ENCODE results near the gene STK17B. TPM values are rescaled to one million over a fixed set of nuclear protein-coding genes. Genes with fewer than 3 reads are reported as not detected.
A peak's percentile ranks its signal among the peaks of the same experiment; 100 is the strongest.

Gene STK17B
- total and polyA plus RNA-seq, 9 of the 15 experiments (the other 6 are each of a cell fraction or from before 2014, with no cell fraction given), result 2.3 to 17.7 (median 8.5) TPM

DNA sequence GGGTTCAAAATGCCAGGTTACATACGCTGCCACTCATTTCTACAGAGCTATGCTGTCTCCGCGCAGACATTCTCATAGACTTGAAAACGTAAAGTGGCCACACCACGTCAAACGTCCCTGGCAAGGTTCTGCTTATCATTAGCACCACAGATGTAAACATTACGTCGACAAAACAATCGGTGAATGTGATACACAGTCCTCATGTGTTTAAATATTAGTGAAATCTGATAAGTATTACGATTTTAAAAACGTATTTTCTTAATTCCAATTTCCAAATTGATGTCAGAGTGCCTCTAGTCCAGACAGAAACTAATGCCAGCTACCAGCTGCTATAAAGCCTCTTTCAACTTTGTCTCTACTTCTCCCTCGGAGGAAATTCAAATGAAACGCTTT is 1.2 kb downstream of the STK17B start (continued):
- TF ChIP-seq, protein P1, sequence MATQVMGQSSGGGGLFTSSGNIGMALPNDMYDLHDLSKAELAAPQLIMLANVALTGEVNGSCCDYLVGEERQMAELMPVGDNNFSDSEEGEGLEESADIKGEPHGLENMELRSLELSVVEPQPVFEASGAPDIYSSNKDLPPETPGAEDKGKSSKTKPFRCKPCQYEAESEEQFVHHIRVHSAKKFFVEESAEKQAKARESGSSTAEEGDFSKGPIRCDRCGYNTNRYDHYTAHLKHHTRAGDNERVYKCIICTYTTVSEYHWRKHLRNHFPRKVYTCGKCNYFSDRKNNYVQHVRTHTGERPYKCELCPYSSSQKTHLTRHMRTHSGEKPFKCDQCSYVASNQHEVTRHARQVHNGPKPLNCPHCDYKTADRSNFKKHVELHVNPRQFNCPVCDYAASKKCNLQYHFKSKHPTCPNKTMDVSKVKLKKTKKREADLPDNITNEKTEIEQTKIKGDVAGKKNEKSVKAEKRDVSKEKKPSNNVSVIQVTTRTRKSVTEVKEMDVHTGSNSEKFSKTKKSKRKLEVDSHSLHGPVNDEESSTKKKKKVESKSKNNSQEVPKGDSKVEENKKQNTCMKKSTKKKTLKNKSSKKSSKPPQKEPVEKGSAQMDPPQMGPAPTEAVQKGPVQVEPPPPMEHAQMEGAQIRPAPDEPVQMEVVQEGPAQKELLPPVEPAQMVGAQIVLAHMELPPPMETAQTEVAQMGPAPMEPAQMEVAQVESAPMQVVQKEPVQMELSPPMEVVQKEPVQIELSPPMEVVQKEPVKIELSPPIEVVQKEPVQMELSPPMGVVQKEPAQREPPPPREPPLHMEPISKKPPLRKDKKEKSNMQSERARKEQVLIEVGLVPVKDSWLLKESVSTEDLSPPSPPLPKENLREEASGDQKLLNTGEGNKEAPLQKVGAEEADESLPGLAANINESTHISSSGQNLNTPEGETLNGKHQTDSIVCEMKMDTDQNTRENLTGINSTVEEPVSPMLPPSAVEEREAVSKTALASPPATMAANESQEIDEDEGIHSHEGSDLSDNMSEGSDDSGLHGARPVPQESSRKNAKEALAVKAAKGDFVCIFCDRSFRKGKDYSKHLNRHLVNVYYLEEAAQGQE (IDR thresholded peaks at IDR 0.05; ENCODE audit: borderline replicate concordance), result no peak
- TF ChIP-seq, protein P1 (CRISPR knock-in tag; IDR thresholded peaks at IDR 0.05; ENCODE audit: low read depth), result no peak
- TF ChIP-seq ZNF239 (CRISPR knock-in tag; IDR thresholded peaks at IDR 0.05), result peak; percentile 82
- no peak for TF ChIP-seq KDM5B (IDR thresholded peaks at IDR 0.05; ENCODE audit: insufficient replicate concordance, low read depth, low read length)
- TF ChIP-seq, protein P2, sequence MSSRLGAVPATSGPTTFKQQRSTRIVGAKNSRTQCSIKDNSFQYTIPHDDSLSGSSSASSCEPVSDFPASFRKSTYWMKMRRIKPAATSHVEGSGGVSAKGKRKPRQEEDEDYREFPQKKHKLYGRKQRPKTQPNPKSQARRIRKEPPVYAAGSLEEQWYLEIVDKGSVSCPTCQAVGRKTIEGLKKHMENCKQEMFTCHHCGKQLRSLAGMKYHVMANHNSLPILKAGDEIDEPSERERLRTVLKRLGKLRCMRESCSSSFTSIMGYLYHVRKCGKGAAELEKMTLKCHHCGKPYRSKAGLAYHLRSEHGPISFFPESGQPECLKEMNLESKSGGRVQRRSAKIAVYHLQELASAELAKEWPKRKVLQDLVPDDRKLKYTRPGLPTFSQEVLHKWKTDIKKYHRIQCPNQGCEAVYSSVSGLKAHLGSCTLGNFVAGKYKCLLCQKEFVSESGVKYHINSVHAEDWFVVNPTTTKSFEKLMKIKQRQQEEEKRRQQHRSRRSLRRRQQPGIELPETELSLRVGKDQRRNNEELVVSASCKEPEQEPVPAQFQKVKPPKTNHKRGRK (tag; IDR thresholded peaks at IDR 0.05), result no peak
- TF ChIP-seq MIER1 (IDR thresholded peaks at IDR 0.05; ENCODE audit: low read depth), result no peak
- TF ChIP-seq, protein P3, sequence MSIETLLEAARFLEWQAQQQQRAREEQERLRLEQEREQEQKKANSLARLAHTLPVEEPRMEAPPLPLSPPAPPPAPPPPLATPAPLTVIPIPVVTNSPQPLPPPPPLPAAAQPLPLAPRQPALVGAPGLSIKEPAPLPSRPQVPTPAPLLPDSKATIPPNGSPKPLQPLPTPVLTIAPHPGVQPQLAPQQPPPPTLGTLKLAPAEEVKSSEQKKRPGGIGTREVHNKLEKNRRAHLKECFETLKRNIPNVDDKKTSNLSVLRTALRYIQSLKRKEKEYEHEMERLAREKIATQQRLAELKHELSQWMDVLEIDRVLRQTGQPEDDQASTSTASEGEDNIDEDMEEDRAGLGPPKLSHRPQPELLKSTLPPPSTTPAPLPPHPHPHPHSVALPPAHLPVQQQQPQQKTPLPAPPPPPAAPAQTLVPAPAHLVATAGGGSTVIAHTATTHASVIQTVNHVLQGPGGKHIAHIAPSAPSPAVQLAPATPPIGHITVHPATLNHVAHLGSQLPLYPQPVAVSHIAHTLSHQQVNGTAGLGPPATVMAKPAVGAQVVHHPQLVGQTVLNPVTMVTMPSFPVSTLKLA (conservative IDR thresholded peaks at IDR 0.05), result peak; percentile 42 to 48; a peak in 3 of 4 replicates
- TF ChIP-seq GATAD2B (IDR thresholded peaks at IDR 0.05; ENCODE audit: borderline replicate concordance), result 0 out of 2 replicates have a peak, but pooled peaks have one; percentile 38
- no peak for TF ChIP-seq ZNF75A (CRISPR knock-in tag; IDR thresholded peaks at IDR 0.05)
- no peak for TF ChIP-seq TFAM (CRISPR knock-in tag; conservative IDR thresholded peaks at IDR 0.05)
- TF ChIP-seq CBFA2T3 (IDR thresholded peaks at IDR 0.05), result 0 out of 2 replicates have a peak, but pooled peaks have one; percentile 39
- peak; percentile 21; the same call in 1 of the 2 replicates for TF ChIP-seq CBFA2T2 (conservative IDR thresholded peaks at IDR 0.05)
- TF ChIP-seq PTTG1 (tag; IDR thresholded peaks at IDR 0.05; ENCODE audit: low read depth), result no peak
- TF ChIP-seq, protein P4, sequence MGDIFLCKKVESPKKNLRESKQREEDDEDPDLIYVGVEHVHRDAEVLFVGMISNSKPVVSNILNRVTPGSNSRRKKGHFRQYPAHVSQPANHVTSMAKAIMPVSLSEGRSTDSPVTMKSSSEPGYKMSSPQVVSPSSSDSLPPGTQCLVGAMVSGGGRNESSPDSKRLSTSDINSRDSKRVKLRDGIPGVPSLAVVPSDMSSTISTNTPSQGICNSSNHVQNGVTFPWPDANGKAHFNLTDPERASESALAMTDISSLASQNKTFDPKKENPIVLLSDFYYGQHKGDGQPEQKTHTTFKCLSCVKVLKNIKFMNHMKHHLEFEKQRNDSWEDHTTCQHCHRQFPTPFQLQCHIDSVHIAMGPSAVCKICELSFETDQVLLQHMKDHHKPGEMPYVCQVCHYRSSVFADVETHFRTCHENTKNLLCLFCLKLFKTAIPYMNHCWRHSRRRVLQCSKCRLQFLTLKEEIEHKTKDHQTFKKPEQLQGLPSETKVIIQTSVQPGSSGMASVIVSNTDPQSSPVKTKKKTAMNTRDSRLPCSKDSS (IDR thresholded peaks at IDR 0.05; ENCODE audit: low read depth, partially characterized antibody), result no peak
- TF ChIP-seq POLR3G (IDR thresholded peaks at IDR 0.05; ENCODE audit: extremely low read depth, insufficient read length, insufficient replicate concordance), result no peak
- 0 out of 4 replicates have a peak, but pooled peaks of 1 of the 2 experiments have one; percentile 24 for TF ChIP-seq NRF1 (conservative IDR thresholded peaks at IDR 0.05 in 1 of 2, IDR thresholded peaks at IDR 0.05 in 1 of 2)
